Measurements from ENCODE around the gene TP53RK.

TP53RK gene

GRCh38 chr20:46673394-46674252, 15.6 kb downstream of the TP53RK start:
- ChIA-PET CTCF (interaction anchor here (0.6 to 0.7 kb wide), 2 partner anchors 48 to 161 kb away, joined by 3 to 4 read pairs; no protein-coding TSS in a partner anchor), POLR2A (ENCODE audit: low non-redundant PET) (interaction anchor here (0.6 kb wide), 1 partner anchor 286 kb away, joined by 3 read pairs; no protein-coding TSS in a partner anchor)
- H3K27ac ChIP-seq: no peak overlapping the region
- DNase-seq (ENCODE audit: low spot score): no peak
- TF ChIP-seq CTCF (conservative IDR thresholded peaks at IDR 0.05; ENCODE audit: low read depth): no peak

GRCh38 chr20:46672543-46673148, 16.6 kb downstream of the TP53RK start:
- TF ChIP-seq CTCF (conservative IDR thresholded peaks at IDR 0.05; ENCODE audit: low read depth): no peak
- DNase-seq (ENCODE audit: low spot score): no peak
- H3K27ac ChIP-seq: no peak overlapping the region
- ChIA-PET POLR2A (ENCODE audit: low non-redundant PET) (no interaction called here), CTCF (interaction anchor here (0.5 to 1.1 kb wide), 5 partner anchors 9 to 1455 kb away, joined by 3 to 4 read pairs (median 3); no protein-coding TSS in a partner anchor)

- DNase-seq (ENCODE audit: low spot score): no peak
- ChIA-PET CTCF (interaction anchor here (0.5 to 1.1 kb wide), 4 partner anchors 10 to 1456 kb away, joined by 3 to 4 read pairs (median 4); no protein-coding TSS in a partner anchor), POLR2A (ENCODE audit: low non-redundant PET) (no interaction called here)
- no peak overlapping the region for H3K27ac ChIP-seq
- no peak for TF ChIP-seq CTCF (conservative IDR thresholded peaks at IDR 0.05; ENCODE audit: low read depth)
Measured at GRCh38 chr20:46671866-46672542, 17.2 kb downstream of the TP53RK start.

GRCh38 chr20:46670585-46671584, 18.4 kb downstream of the TP53RK start:
- POLR2A ChIA-PET (ENCODE audit: low non-redundant PET): no interaction called here
- no peak for DNase-seq (ENCODE audit: low spot score)
- no peak overlapping the region for H3K27ac ChIP-seq
- CTCF ChIA-PET: interaction anchor here (0.6 kb wide), 1 partner anchor 17 kb away, joined by 3 read pairs; no protein-coding TSS in a partner anchor
- TF ChIP-seq CTCF (conservative IDR thresholded peaks at IDR 0.05; ENCODE audit: low read depth): no peak

- no peak overlapping the region for H3K27ac ChIP-seq
- DNase-seq (ENCODE audit: low spot score): no peak
- POLR2A ChIA-PET (ENCODE audit: low non-redundant PET): no interaction called here
- TF ChIP-seq CTCF (conservative IDR thresholded peaks at IDR 0.05; ENCODE audit: low read depth): no peak
- CTCF ChIA-PET: no interaction called here
Measured at GRCh38 chr20:46670228-46670584, 19.0 kb downstream of the TP53RK start.
